K562 (cell line): ENCODE results near the gene CTCFL. TPM values are rescaled to one million over a fixed set of nuclear protein-coding genes. Genes with fewer than 3 reads are reported as not detected.

Experiments used
- ATAC-seq: fragments of 200-7000 bp; cut with Tn5 transposase; 3 replicates; pipeline ENCODE4 v1.9.1; 2020; ENCODE audit warnings: moderate library complexity
- BruUV-seq: library from RNA; stranded (reverse); fragments of 400-500 nt; replicated peaks from 2 replicates; lab custom pipeline; 2021; lab: Mats Ljungman, UMichigan
- CTCF ChIA-PET: fragments of 300-600 bp; formaldehyde crosslinking; extraction: SDS; loops from one replicate; lab custom pipeline; 2021; ENCODE audit warnings: low intra/inter-chr PET ratio; lab: Yijun Ruan, JAX
- POLR2A ChIA-PET: fragments of 300-600, 350-650 bp; sonication (Branson Sonifier 250); formaldehyde crosslinking; extraction: SDS; loops from one replicate; lab custom pipeline; 2021; ENCODE audit warnings: antibody characterized with exemption, inconsistent platforms; lab: Yijun Ruan, JAX
- DNase-seq, 4 experiments: peaks; one replicate each; pipeline versions ENCODE4 v3.0.0 to v3.0.0-alpha.2; 2011 to 2018; ENCODE audit warnings: low spot score in 3 of 4, mixed read lengths in 3 of 4; ENCODE audit errors: extremely low read depth in 1 of 4
- FAIRE-seq: peaks from 2 replicates; lab custom pipeline; 2011; peaks lifted over from hg19 to GRCh38; lab: Jason Lieb, UNC
- H2AFZ ChIP-seq: 2 replicates; pipeline ENCODE4 v1.6.0; 2011; ENCODE audit warnings: low read depth, low read length, control low read depth, inconsistent platforms
- H3K27ac ChIP-seq: fragments of 200-600 bp; 3 replicates; pipeline ENCODE4 v1.8.0; 2011; ENCODE audit warnings: low read depth, mild to moderate bottlenecking, control low read depth, inconsistent platforms, low read length, moderate library complexity, mixed read lengths; ENCODE audit errors: extremely low read depth
- H3K27me3 ChIP-seq, 2 experiments: fragments of 300-600 bp in 1 of 2; 2 replicates in 1 of 2; 3 replicates in 1 of 2; pipeline versions ENCODE4 v1.6.0 to v1.8.0; 2011; ENCODE audit warnings: inconsistent platforms in 2 of 2, low read length in 2 of 2, mild to moderate bottlenecking in 1 of 2, mixed read lengths in 1 of 2, moderate library complexity in 1 of 2; ENCODE audit not compliant: control insufficient read depth in 2 of 2, insufficient read depth in 2 of 2
- H3K36me3 ChIP-seq: fragments of 300-600 bp; 3 replicates; pipeline ENCODE4 v1.8.0; 2011; ENCODE audit warnings: mild to moderate bottlenecking, low read length, inconsistent platforms; ENCODE audit not compliant: control insufficient read depth, insufficient read depth
- H3K4me1 ChIP-seq, 2 experiments: fragments of 200-600 bp in 1 of 2; replicated peaks in 1 of 2; 2 replicates in 1 of 2; 3 replicates in 1 of 2; pipeline versions ENCODE4 v1.5.1 to v1.8.0; 2011; ENCODE audit warnings: inconsistent platforms in 2 of 2, low read length in 2 of 2, mild to moderate bottlenecking in 1 of 2, mixed read lengths in 1 of 2, moderate library complexity in 1 of 2; ENCODE audit not compliant: control insufficient read depth in 2 of 2, insufficient read depth in 2 of 2
- H3K4me2 ChIP-seq: 2 replicates; pipeline ENCODE4 v1.6.1; 2011; ENCODE audit warnings: low read length, control low read depth, inconsistent platforms, mixed read lengths; ENCODE audit not compliant: insufficient read depth
- H3K4me3 ChIP-seq: fragments of 200-600 bp; sonication (generic), shearing (Covaris generic); 2 replicates; pipeline ENCODE4 v1.5.1; 2016; ENCODE audit warnings: control low read depth, inconsistent platforms
- H3K79me2 ChIP-seq: fragments of 200-600 bp; 3 replicates; pipeline ENCODE4 v1.8.0; 2011; ENCODE audit warnings: low read length, inconsistent platforms; ENCODE audit not compliant: control insufficient read depth, insufficient read depth
- H3K9ac ChIP-seq, 2 experiments: 2 replicates each; pipeline versions ENCODE4 v1.6.0 to v1.6.1; 2011; ENCODE audit warnings: low read depth in 2 of 2, low read length in 2 of 2, control low read depth in 1 of 2, inconsistent platforms in 1 of 2, mild to moderate bottlenecking in 1 of 2, mixed read lengths in 1 of 2; ENCODE audit not compliant: insufficient read depth in 1 of 2
- H3K9me1 ChIP-seq: one replicate; pipeline ENCODE4 v1.6.0; 2011; ENCODE audit warnings: inconsistent platforms, mild to moderate bottlenecking, low read length, moderate library complexity; ENCODE audit not compliant: control insufficient read depth, insufficient read depth
- H3K9me3 ChIP-seq: replicated peaks from 2 replicates; pipeline ENCODE4 v1.5.1; 2011; ENCODE audit warnings: low read depth, low read length, inconsistent platforms; ENCODE audit not compliant: control insufficient read depth, insufficient read depth
- H4K20me1 ChIP-seq: replicated peaks from 2 replicates; pipeline ENCODE4 v1.6.1; 2011; ENCODE audit warnings: low read length, inconsistent platforms, mixed read lengths; ENCODE audit not compliant: control insufficient read depth, insufficient read depth
- CTCFL ChIP-seq: IDR thresholded peaks from 2 replicates; pipeline ENCODE4 v1.6.1; 2011; ENCODE audit warnings: borderline replicate concordance, low read depth, mild to moderate bottlenecking, moderate library complexity, low read length; ENCODE audit not compliant: insufficient read depth, poor library complexity, severe bottlenecking
- HNRNPLL ChIP-seq: fragments of 200-400 bp; formaldehyde crosslinking; IDR thresholded peaks from 2 replicates; pipeline ENCODE4 v1.6.1; 2017; ENCODE audit warnings: low read length, low read depth, mild to moderate bottlenecking; ENCODE audit not compliant: poor library complexity, severe bottlenecking
- MCM7 ChIP-seq, 2 experiments: fragments of 450-650 bp; IDR thresholded peaks; 2 replicates each; pipeline ENCODE4 v1.6.1; 2016 to 2018
- NRF1 ChIP-seq, 2 experiments: fragments of 450-650 bp; IDR thresholded peaks in 1 of 2; conservative IDR thresholded peaks in 1 of 2; 2 replicates each; pipeline ENCODE4 v1.6.1; 2014; ENCODE audit warnings: mild to moderate bottlenecking in 2 of 2
- RBBP5 ChIP-seq: fragments of 200-600 bp; sonication (generic); IDR thresholded peaks from 2 replicates; pipeline ENCODE4 v1.6.1; 2012; ENCODE audit warnings: borderline replicate concordance, mild to moderate bottlenecking, low read length, control low read depth, inconsistent platforms; ENCODE audit not compliant: insufficient read depth, poor library complexity, severe bottlenecking
- SETDB1 ChIP-seq: IDR thresholded peaks from one replicate; pipeline ENCODE4 v1.6.1; 2012; ENCODE audit warnings: low read length, control low read depth, inconsistent platforms
- ZNF318 ChIP-seq, 2 experiments: fragments of 450-650 bp; IDR thresholded peaks; 2 replicates each; pipeline ENCODE4 v1.6.1; 2016; ENCODE audit warnings: mild to moderate bottlenecking in 2 of 2, borderline replicate concordance in 1 of 2, low read depth in 1 of 2, moderate library complexity in 1 of 2
- WGBS: fragments of 100-300 bp; shearing (Covaris generic); methylation state at CpG from one replicate; pipeline ENCODE4 v1.1.6; 2016; ENCODE audit warnings: low coverage, mixed read lengths; ENCODE audit not compliant: insufficient coverage; ENCODE audit errors: missing lambda C conversion rate; 5-methylcytosine and 5-hydroxymethylcytosine counted together
- in situ Hi-C: fragments of 300-500 bp; cut with MboI; formaldehyde crosslinking; loops from 4 replicates; pipeline ENCODE4 v1.15.0; 2018; ENCODE audit warnings: inconsistent platforms, mixed read lengths
- intact Hi-C: fragments of 100-400 bp; cut with micrococcal nuclease; formaldehyde crosslinking; loops from 2 replicates; pipeline ENCODE4 v1.14.2; 2022
- polyA plus RNA-seq, 8 experiments: library from polyadenylated mRNA; depleted of rRNA in 4 of 8; stranded (reverse) in 5 of 8; unstranded in 3 of 8; fragments of >200 nt; fragmentation: Nextera tagmentation in 2 of 8; fragmentation: Illumina TruSeq in 1 of 8; extraction: Ambion mirVana in 2 of 8; extraction: Trizol in 1 of 8; gene quantifications; 2 replicates each; pipeline versions ENCODE4 v1.2.1 to v1.2.3, GENCODE V29; 2011 to 2014; ENCODE audit warnings: inconsistent platforms in 1 of 8, missing spikeins in 1 of 8
- total RNA-seq, 7 experiments: library from RNA; depleted of rRNA in 6 of 7; stranded (reverse); fragments of >200 nt in 6 of 7; fragmentation: Illumina TruSeq in 2 of 7; extraction: Trizol in 2 of 7; gene quantifications; 2 replicates each; pipeline versions ENCODE4 v1.2.1 to v1.2.3, GENCODE V29; 2011 to 2021; ENCODE audit warnings: low replicate concordance in 1 of 7
- TF ChIP-seq, protein P1 (sequence below): sonication (generic); formaldehyde crosslinking; IDR thresholded peaks from 2 replicates; pipeline ENCODE4 v1.8.1; 2022; ENCODE audit warnings: missing genetic modification reagents

Gene CTCFL
- total and polyA plus RNA-seq, 9 of the 15 experiments (the other 6 are each of a cell fraction or from before 2014, with no cell fraction given), result 42.4 to 188 (median 111) TPM

DNA sequence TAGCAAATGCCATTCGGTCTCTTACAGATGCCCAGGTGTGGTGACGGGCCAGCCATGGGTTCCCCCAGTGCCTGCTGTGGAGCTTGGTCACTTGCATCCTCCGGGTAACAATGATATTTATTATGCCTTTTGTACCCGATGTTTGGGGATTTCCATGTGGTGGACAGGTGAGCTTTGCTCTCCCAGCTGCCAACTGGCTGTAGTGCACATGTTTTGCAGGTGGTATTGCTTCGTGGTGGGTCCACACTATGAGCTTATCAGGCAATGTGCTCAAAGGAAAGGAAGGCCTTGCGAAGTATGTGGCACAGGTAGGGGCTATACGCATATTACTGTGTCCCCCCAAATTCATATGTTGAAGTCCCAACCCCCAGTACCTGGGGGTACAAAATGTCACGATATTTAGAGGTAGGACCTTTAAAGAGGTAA lies 4.2 kb upstream of the CTCFL start:
- Histone ChIP-seq H3K27me3 (no peaks in the 10 kb centered on the region), H2AFZ (no peak overlapping the region), H3K9me3 (no peaks in the 10 kb centered on the region), H4K20me1 (no peaks in the 10 kb centered on the region), H3K4me1 (peaks cover 5 to 28% of the 10 kb centered on the region in 2 experiments; a peak in 3 of 5 replicates), H3K9me1 (no peaks in the 10 kb centered on the region), H3K4me2 (no peak overlapping the region), H3K79me2 (peaks cover 8% of the 10 kb centered on the region), H3K27ac (no peak overlapping the region), H3K4me3 (no peak overlapping the region), H3K9ac (no peak overlapping the region), H3K36me3 (no peaks in the 10 kb centered on the region)
- POLR2A ChIA-PET, result interaction anchor here (0.6 to 0.8 kb wide), 3 partner anchors 10 to 16 kb away, joined by 3 to 4 read pairs (median 3); no protein-coding TSS in a partner anchor
- BruUV-seq, result no TSS peak
- ATAC-seq, result no peak
- in situ Hi-C loops (loop anchor here (10.0 kb wide), 1 partner anchor 676 kb away; no protein-coding TSS in a partner anchor), intact Hi-C loops (no loop called here)
- no peak for FAIRE-seq
- DNase-seq, result no peak
- CTCF ChIA-PET, result no interaction called here
- 58% methylated on average over 8 of the region's 8 CpGs for WGBS
- no peak for TF ChIP-seq HNRNPLL
- no peak for TF ChIP-seq CTCFL
- TF ChIP-seq, protein P1, sequence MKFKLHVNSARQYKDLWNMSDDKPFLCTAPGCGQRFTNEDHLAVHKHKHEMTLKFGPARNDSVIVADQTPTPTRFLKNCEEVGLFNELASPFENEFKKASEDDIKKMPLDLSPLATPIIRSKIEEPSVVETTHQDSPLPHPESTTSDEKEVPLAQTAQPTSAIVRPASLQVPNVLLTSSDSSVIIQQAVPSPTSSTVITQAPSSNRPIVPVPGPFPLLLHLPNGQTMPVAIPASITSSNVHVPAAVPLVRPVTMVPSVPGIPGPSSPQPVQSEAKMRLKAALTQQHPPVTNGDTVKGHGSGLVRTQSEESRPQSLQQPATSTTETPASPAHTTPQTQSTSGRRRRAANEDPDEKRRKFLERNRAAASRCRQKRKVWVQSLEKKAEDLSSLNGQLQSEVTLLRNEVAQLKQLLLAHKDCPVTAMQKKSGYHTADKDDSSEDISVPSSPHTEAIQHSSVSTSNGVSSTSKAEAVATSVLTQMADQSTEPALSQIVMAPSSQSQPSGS (CRISPR knock-in tag), result no peak
- no peak for TF ChIP-seq NRF1 (conservative IDR thresholded peaks at IDR 0.05 in 1 of 2, IDR thresholded peaks at IDR 0.05 in 1 of 2)
- no peak for TF ChIP-seq MCM7 (IDR thresholded peaks at IDR 0.05)
- no peak for TF ChIP-seq SETDB1
- TF ChIP-seq RBBP5, result no peak
- TF ChIP-seq ZNF318 (IDR thresholded peaks at IDR 0.05; ENCODE audit: borderline replicate concordance in 1 of 2, low read depth in 1 of 2), result no peak
